K562 (cell line): Measurements from ENCODE around the gene ADGRB3.

Source experiments
- BRCA1 ChIP-seq, 2 experiments: fragments of 450-650 bp in 1 of 2; sonication (generic) in 1 of 2; formaldehyde crosslinking in 1 of 2; IDR thresholded peaks; 2 replicates each; pipeline versions ENCODE4 v1.5.0 to v1.6.1; 2017 to 2020; ENCODE audit warnings: mild to moderate bottlenecking in 1 of 2, missing genetic modification reagents in 1 of 2
- CHD1 ChIP-seq: fragments of 200-600 bp; sonication (generic); IDR thresholded peaks from one replicate; pipeline ENCODE4 v1.6.1; 2012; ENCODE audit warnings: mild to moderate bottlenecking, moderate library complexity, low read length, inconsistent platforms
- DEAF1 ChIP-seq: fragments of 450-650 bp; formaldehyde crosslinking; IDR thresholded peaks from 2 replicates; pipeline ENCODE4 v1.4.0; 2020; ENCODE audit warnings: mild to moderate bottlenecking, moderate library complexity
- EP300 ChIP-seq: IDR thresholded peaks from 2 replicates; pipeline ENCODE4 v1.6.1; 2012; ENCODE audit warnings: low read length, improper control_type of control experiment
- ESRRA ChIP-seq: fragments of 450-650 bp; IDR thresholded peaks from 2 replicates; pipeline ENCODE4 v1.6.1; 2014; ENCODE audit warnings: low read depth, mild to moderate bottlenecking, moderate library complexity, borderline replicate concordance
- HNRNPL ChIP-seq: fragments of 200-400 bp; formaldehyde crosslinking; IDR thresholded peaks from 2 replicates; pipeline ENCODE4 v1.6.1; 2017; ENCODE audit warnings: low read depth, mild to moderate bottlenecking, low read length
- NR2C2 ChIP-seq, 2 experiments: fragments of 200-800 bp in 1 of 2; sonication (Bioruptor generic) in 1 of 2; sonication (generic) in 1 of 2; formaldehyde crosslinking in 1 of 2; IDR thresholded peaks; 2 replicates each; pipeline versions ENCODE4 v1.6.1 to v1.8.0; 2016 to 2022; ENCODE audit warnings: mild to moderate bottlenecking in 1 of 2, missing compliant biosample characterization in 1 of 2, missing genetic modification characterization in 1 of 2, missing genetic modification reagents in 1 of 2
- POLR3A ChIP-seq: IDR thresholded peaks from 2 replicates; pipeline ENCODE4 v1.6.1; 2011; ENCODE audit warnings: borderline replicate concordance, mild to moderate bottlenecking, moderate library complexity; ENCODE audit not compliant: insufficient read length, insufficient read depth; ENCODE audit errors: extremely low read depth
- SMC3 ChIP-seq: conservative IDR thresholded peaks from 2 replicates; pipeline ENCODE4 v1.6.1; 2011; ENCODE audit warnings: low read depth, low read length, improper control_type of control experiment; ENCODE audit not compliant: insufficient read depth
- ZNF436 ChIP-seq: fragments of 250-450, 450-650 bp; sonication (Bioruptor Pico); formaldehyde crosslinking; IDR thresholded peaks from 2 replicates; pipeline ENCODE4 v1.7.0; 2020; ENCODE audit warnings: mild to moderate bottlenecking
- TF ChIP-seq, protein P1 (sequence below), 3 experiments: IDR thresholded peaks in 2 of 3; conservative IDR thresholded peaks in 1 of 3; 2 replicates each; pipeline ENCODE4 v1.5.1; 2011 to 2012; ENCODE audit warnings: low read length in 3 of 3, mild to moderate bottlenecking in 3 of 3, control low read depth in 2 of 3, improper control_type of control experiment in 1 of 3, inconsistent platforms in 1 of 3, low read depth in 1 of 3, mixed read lengths in 1 of 3, moderate library complexity in 1 of 3; ENCODE audit not compliant: insufficient read depth in 2 of 3
- TF ChIP-seq, protein P2 (sequence below): sonication (generic); IDR thresholded peaks from 2 replicates; pipeline ENCODE4 v1.6.1; 2016

- no peak for TF ChIP-seq NR2C2 (CRISPR knock-in tag; IDR thresholded peaks at IDR 0.05)
- TF ChIP-seq NR2C2 (tag; IDR thresholded peaks at IDR 0.05) = no peak
- TF ChIP-seq EP300 = no peak
- TF ChIP-seq BRCA1 (IDR thresholded peaks at IDR 0.05) = no peak
- TF ChIP-seq BRCA1 (CRISPR knock-in tag; IDR thresholded peaks at IDR 0.05) = no peak
- TF ChIP-seq POLR3A = no peak
- TF ChIP-seq CHD1 = no peak
- no peak for TF ChIP-seq ZNF436 (CRISPR knock-in tag)
- TF ChIP-seq, protein P1, sequence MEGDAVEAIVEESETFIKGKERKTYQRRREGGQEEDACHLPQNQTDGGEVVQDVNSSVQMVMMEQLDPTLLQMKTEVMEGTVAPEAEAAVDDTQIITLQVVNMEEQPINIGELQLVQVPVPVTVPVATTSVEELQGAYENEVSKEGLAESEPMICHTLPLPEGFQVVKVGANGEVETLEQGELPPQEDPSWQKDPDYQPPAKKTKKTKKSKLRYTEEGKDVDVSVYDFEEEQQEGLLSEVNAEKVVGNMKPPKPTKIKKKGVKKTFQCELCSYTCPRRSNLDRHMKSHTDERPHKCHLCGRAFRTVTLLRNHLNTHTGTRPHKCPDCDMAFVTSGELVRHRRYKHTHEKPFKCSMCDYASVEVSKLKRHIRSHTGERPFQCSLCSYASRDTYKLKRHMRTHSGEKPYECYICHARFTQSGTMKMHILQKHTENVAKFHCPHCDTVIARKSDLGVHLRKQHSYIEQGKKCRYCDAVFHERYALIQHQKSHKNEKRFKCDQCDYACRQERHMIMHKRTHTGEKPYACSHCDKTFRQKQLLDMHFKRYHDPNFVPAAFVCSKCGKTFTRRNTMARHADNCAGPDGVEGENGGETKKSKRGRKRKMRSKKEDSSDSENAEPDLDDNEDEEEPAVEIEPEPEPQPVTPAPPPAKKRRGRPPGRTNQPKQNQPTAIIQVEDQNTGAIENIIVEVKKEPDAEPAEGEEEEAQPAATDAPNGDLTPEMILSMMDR (IDR thresholded peaks at IDR 0.05 in 2 of 3, conservative IDR thresholded peaks at IDR 0.05 in 1 of 3; ENCODE audit: insufficient read depth in 2 of 3, low read depth in 1 of 3, low read length in 3 of 3) = no peak
- TF ChIP-seq ESRRA = no peak
- TF ChIP-seq, protein P2, sequence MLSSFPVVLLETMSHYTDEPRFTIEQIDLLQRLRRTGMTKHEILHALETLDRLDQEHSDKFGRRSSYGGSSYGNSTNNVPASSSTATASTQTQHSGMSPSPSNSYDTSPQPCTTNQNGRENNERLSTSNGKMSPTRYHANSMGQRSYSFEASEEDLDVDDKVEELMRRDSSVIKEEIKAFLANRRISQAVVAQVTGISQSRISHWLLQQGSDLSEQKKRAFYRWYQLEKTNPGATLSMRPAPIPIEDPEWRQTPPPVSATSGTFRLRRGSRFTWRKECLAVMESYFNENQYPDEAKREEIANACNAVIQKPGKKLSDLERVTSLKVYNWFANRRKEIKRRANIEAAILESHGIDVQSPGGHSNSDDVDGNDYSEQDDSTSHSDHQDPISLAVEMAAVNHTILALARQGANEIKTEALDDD = no peak
- TF ChIP-seq SMC3 = no peak
- TF ChIP-seq HNRNPL = no peak
- TF ChIP-seq DEAF1 (CRISPR knock-in tag) = no peak
Measured at GRCh38 chr6:68729377-68729903, 94.4 kb downstream of the ADGRB3 start.
